Measurements from ENCODE around the gene SIN3A. TPM values are rescaled to one million over a fixed set of nuclear protein-coding genes. Genes with fewer than 3 reads are reported as not detected.
"Not testable (repeated sequence)": the region's sequence is repeated elsewhere in the genome, so short reads cannot be mapped to it uniquely, and the experiment has no call there.

The SIN3A gene
- total and polyA plus RNA-seq, 2 of the 4 experiments (the other 2 are of a cell fraction): 21.2 to 31.5 TPM

GRCh38 chr15:75332093-75332492 lies 119.4 kb downstream of the SIN3A start:
- ATAC-seq (ENCODE audit: low read depth); dilution Hi-C loops (cut with HindIII; ENCODE audit: low sequenced_read_pairs, unreplicated experiment); H3K14ac ChIP-seq (replicated peaks; ENCODE audit: low read depth, low read length); H3K4me1 ChIP-seq (ENCODE audit: control insufficient read depth, insufficient read depth, low read length); H3K27ac ChIP-seq (ENCODE audit: insufficient read depth, low read length); H2BK20ac ChIP-seq (ENCODE audit: low read depth, low read length); H3K4ac ChIP-seq (ENCODE audit: low read depth, low read length); BruUV-seq (replicated peaks); H2AK5ac ChIP-seq (ENCODE audit: low read depth, low read length); H2BK15ac ChIP-seq (ENCODE audit: low read depth, low read length); in situ Hi-C loops (cut with MboI; ENCODE audit: low sequenced_read_pairs); H3K56ac ChIP-seq (ENCODE audit: extremely low read depth, insufficient read depth, low read length); POLR2A ChIA-PET (ENCODE audit: unreplicated experiment); H3K9ac ChIP-seq (ENCODE audit: low read depth, low read length); H2AFZ ChIP-seq (replicated peaks; ENCODE audit: low read length, poor library complexity); H3K9me3 ChIP-seq (ENCODE audit: control insufficient read depth, insufficient read depth, low read length); H2BK120ac ChIP-seq (ENCODE audit: low read depth, low read length); H3K4me3 ChIP-seq (ENCODE audit: insufficient read depth, low read depth, low read length); H2AK9ac ChIP-seq (replicated peaks; ENCODE audit: low read depth, low read length, poor library complexity); CTCF ChIA-PET; H3K23ac ChIP-seq (ENCODE audit: low read depth, low read length); H3K9me1 ChIP-seq (ENCODE audit: insufficient read depth, low read length); H2BK5ac ChIP-seq (ENCODE audit: low read depth, low read length, poor library complexity, severe bottlenecking); H4K5ac ChIP-seq (ENCODE audit: low read depth, low read length); intact Hi-C loops (cut with micrococcal nuclease); H3K4me2 ChIP-seq (ENCODE audit: low read depth, low read length); H4K20me1 ChIP-seq (ENCODE audit: insufficient read depth, low read length); H4K8ac ChIP-seq (ENCODE audit: low read depth in 2 of 2, low read length in 2 of 2); H3K36me3 ChIP-seq (ENCODE audit: control insufficient read depth, insufficient read depth, low read length); H3K18ac ChIP-seq (ENCODE audit: low read depth, low read length); H4K91ac ChIP-seq (ENCODE audit: insufficient read depth, low read depth, low read length); DNase-seq: not testable (repeated sequence)
- Histone ChIP-seq H3K79me1 (ENCODE audit: low read depth in 1 of 2, low read length in 2 of 2) (peaks cover 8 to 12% of the 10 kb centered on the region in 2 experiments), H3K27me3 (ENCODE audit: control insufficient read depth, insufficient read depth, low read length) (peaks cover 10% of the 10 kb centered on the region)
- WGBS, 2 experiments (ENCODE audit: extremely low coverage in 2 of 2, insufficient read length in 1 of 2): no CpG with 5 or more reads among the region's 7 CpGs

Data from IMR-90 (cell line).